ENCODE results near the gene F8. TPM values are rescaled to one million over a fixed set of nuclear protein-coding genes. Genes with fewer than 3 reads are reported as not detected.

Gene F8
- total and polyA plus RNA-seq, 2 of the 4 experiments (the other 2 are of a cell fraction) = 1.4 to 1.5 TPM

DNA sequence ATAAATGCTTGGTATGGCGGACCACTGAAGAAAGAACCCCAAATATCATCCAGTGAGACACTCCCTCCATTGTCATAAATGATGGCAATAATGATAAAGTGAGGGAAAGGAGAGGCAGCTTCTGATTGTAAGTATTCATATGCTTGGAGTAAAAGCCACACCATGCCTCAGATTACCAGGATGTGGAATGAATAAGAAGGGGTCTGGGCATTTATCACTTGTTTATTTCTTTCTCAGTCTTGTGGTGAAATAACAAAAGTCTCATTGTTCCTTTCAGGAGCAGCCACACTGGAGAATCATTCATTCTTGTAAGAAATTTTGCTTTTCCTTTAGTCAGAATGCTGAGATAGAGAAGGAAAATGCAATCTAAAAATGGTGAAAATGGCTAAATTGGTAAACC is 21.7 kb downstream of the F8 start:
- DNase-seq (no peak), ATAC-seq (ENCODE audit: low read depth) (no peak)
- in situ Hi-C loops (cut with MboI; ENCODE audit: low sequenced_read_pairs) = no loop called here
- no peak overlapping the region for H3K14ac ChIP-seq (replicated peaks; ENCODE audit: low read depth, low read length)
- H3K56ac ChIP-seq (ENCODE audit: extremely low read depth, insufficient read depth, low read length) = no peak overlapping the region
- H3K79me1 ChIP-seq (ENCODE audit: low read depth in 1 of 2, low read length in 2 of 2) = no peaks in the 10 kb centered on the region
- no peak overlapping the region for H3K23ac ChIP-seq (ENCODE audit: low read depth, low read length)
- no peak overlapping the region for H3K4me3 ChIP-seq (ENCODE audit: insufficient read depth, low read depth, low read length)
- H2BK15ac ChIP-seq (ENCODE audit: low read depth, low read length) = no peak overlapping the region
- no peak overlapping the region for H2BK5ac ChIP-seq (ENCODE audit: low read depth, low read length, poor library complexity, severe bottlenecking)
- H2AK5ac ChIP-seq (ENCODE audit: low read depth, low read length) = no peak overlapping the region
- H2BK120ac ChIP-seq (ENCODE audit: low read depth, low read length) = no peak overlapping the region
- no CpG with 5 or more reads among the region's 1 CpG for WGBS, 2 experiments (ENCODE audit: extremely low coverage in 2 of 2, insufficient read length in 1 of 2)
- H4K5ac ChIP-seq (ENCODE audit: low read depth, low read length) = no peak overlapping the region
- no peak overlapping the region for H3K4ac ChIP-seq (ENCODE audit: low read depth, low read length)
- no peak overlapping the region for H2BK20ac ChIP-seq (ENCODE audit: low read depth, low read length)
- no peak overlapping the region for H3K18ac ChIP-seq (ENCODE audit: low read depth, low read length)
- dilution Hi-C loops (cut with HindIII; ENCODE audit: low sequenced_read_pairs, unreplicated experiment) = no loop called here
- H4K20me1 ChIP-seq (ENCODE audit: insufficient read depth, low read length) = no peaks in the 10 kb centered on the region
- TF ChIP-seq, protein P1, sequence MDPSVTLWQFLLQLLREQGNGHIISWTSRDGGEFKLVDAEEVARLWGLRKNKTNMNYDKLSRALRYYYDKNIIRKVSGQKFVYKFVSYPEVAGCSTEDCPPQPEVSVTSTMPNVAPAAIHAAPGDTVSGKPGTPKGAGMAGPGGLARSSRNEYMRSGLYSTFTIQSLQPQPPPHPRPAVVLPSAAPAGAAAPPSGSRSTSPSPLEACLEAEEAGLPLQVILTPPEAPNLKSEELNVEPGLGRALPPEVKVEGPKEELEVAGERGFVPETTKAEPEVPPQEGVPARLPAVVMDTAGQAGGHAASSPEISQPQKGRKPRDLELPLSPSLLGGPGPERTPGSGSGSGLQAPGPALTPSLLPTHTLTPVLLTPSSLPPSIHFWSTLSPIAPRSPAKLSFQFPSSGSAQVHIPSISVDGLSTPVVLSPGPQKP (IDR thresholded peaks at IDR 0.05; ENCODE audit: borderline replicate concordance, low read depth, low read length) = no peak
- TF ChIP-seq NFE2L2 (IDR thresholded peaks at IDR 0.05; ENCODE audit: low read depth, low read length) (no peak), MXI1 (IDR thresholded peaks at IDR 0.05; ENCODE audit: borderline replicate concordance, low read depth, low read length) (no peak), POLR2A (IDR thresholded peaks at IDR 0.05; ENCODE audit: low read depth, low read length) (no peak), USF2 (IDR thresholded peaks at IDR 0.05; ENCODE audit: low read depth, low read length) (no peak), SMC3 (IDR thresholded peaks at IDR 0.05; ENCODE audit: low read depth, low read length) (no peak), RAD21 (IDR thresholded peaks at IDR 0.05; ENCODE audit: low read length) (no peak), CHD1 (IDR thresholded peaks at IDR 0.05; ENCODE audit: low read depth, low read length) (no peak), MAZ (IDR thresholded peaks at IDR 0.05; ENCODE audit: borderline replicate concordance, low read depth, low read length) (no peak), BHLHE40 (IDR thresholded peaks at IDR 0.05; ENCODE audit: low read depth, low read length) (no peak), FOS (IDR thresholded peaks at IDR 0.05; ENCODE audit: low read depth, low read length) (no peak), RFX5 (IDR thresholded peaks at IDR 0.05; ENCODE audit: low read depth, low read length) (no peak), CEBPB (IDR thresholded peaks at IDR 0.05; ENCODE audit: low read depth, low read length) (no peak), RCOR1 (IDR thresholded peaks at IDR 0.05; ENCODE audit: insufficient replicate concordance, low read length) (no peak), MAFK (IDR thresholded peaks at IDR 0.05; ENCODE audit: low read depth, low read length) (no peak)
- TF ChIP-seq, protein P2, sequence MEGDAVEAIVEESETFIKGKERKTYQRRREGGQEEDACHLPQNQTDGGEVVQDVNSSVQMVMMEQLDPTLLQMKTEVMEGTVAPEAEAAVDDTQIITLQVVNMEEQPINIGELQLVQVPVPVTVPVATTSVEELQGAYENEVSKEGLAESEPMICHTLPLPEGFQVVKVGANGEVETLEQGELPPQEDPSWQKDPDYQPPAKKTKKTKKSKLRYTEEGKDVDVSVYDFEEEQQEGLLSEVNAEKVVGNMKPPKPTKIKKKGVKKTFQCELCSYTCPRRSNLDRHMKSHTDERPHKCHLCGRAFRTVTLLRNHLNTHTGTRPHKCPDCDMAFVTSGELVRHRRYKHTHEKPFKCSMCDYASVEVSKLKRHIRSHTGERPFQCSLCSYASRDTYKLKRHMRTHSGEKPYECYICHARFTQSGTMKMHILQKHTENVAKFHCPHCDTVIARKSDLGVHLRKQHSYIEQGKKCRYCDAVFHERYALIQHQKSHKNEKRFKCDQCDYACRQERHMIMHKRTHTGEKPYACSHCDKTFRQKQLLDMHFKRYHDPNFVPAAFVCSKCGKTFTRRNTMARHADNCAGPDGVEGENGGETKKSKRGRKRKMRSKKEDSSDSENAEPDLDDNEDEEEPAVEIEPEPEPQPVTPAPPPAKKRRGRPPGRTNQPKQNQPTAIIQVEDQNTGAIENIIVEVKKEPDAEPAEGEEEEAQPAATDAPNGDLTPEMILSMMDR (conservative IDR thresholded peaks at IDR 0.05; ENCODE audit: low read depth, low read length) = no peak
- H3K27ac ChIP-seq (ENCODE audit: insufficient read depth, low read length) = no peak overlapping the region
- no peak overlapping the region for H4K91ac ChIP-seq (ENCODE audit: insufficient read depth, low read depth, low read length)
- BruUV-seq (replicated peaks) = no TSS peak
- H4K8ac ChIP-seq (ENCODE audit: low read depth in 2 of 2, low read length in 2 of 2) = no peak overlapping the region
- POLR2A ChIA-PET (ENCODE audit: unreplicated experiment) = no interaction called here
- no peaks in the 10 kb centered on the region for H3K9me1 ChIP-seq (ENCODE audit: insufficient read depth, low read length)
- H2AK9ac ChIP-seq (replicated peaks; ENCODE audit: low read depth, low read length, poor library complexity) = no peak overlapping the region
- no peak overlapping the region for H3K4me2 ChIP-seq (ENCODE audit: low read depth, low read length)
- CTCF ChIA-PET = no interaction called here
- no peak overlapping the region for H3K9ac ChIP-seq (ENCODE audit: low read depth, low read length)
- H3K36me3 ChIP-seq (ENCODE audit: control insufficient read depth, insufficient read depth, low read length) = no peaks in the 10 kb centered on the region
- no peaks in the 10 kb centered on the region for H3K4me1 ChIP-seq (ENCODE audit: control insufficient read depth, insufficient read depth, low read length)
- no peaks in the 10 kb centered on the region for H3K27me3 ChIP-seq (ENCODE audit: control insufficient read depth, insufficient read depth, low read length)
- no peak overlapping the region for H2AFZ ChIP-seq (replicated peaks; ENCODE audit: low read length, poor library complexity)
- no peaks in the 10 kb centered on the region for H3K9me3 ChIP-seq (ENCODE audit: control insufficient read depth, insufficient read depth, low read length)
- intact Hi-C loops (cut with micrococcal nuclease) = no loop called here
